GM19099 (cell line): ENCODE measurements around the gene STK24.

ENCODE experiments used
- POLR2A ChIP-seq: IDR thresholded peaks from 3 replicates; pipeline ENCODE4 v1.6.1; 2011; ENCODE audit warnings: low read depth; ENCODE audit not compliant: insufficient read length; ENCODE audit errors: extremely low read depth

Gene STK24

GRCh38 chr13:98458431-98458830, 118.5 kb downstream of the STK24 start:
- TF ChIP-seq POLR2A: no peak

GRCh38 chr13:98457053-98457452, 119.9 kb downstream of the STK24 start:
- TF ChIP-seq POLR2A: no peak

- no peak for TF ChIP-seq POLR2A
These were observed 120.5 kb downstream of the STK24 start for GRCh38 chr13:98456413-98456845.

- TF ChIP-seq POLR2A: no peak
These were observed 122.5 kb downstream of the STK24 start for GRCh38 chr13:98454389-98454881.

- TF ChIP-seq POLR2A: no peak
These were observed 123.8 kb downstream of the STK24 start for GRCh38 chr13:98452851-98453843.

GRCh38 chr13:98451676-98452470, 125.0 kb downstream of the STK24 start:
- TF ChIP-seq POLR2A: no peak

GRCh38 chr13:98450539-98451111, 126.3 kb downstream of the STK24 start:
- no peak for TF ChIP-seq POLR2A

GRCh38 chr13:98450026-98450425, 126.9 kb downstream of the STK24 start:
- no peak for TF ChIP-seq POLR2A

- no peak for TF ChIP-seq POLR2A
These were observed 127.6 kb downstream of the STK24 start for GRCh38 chr13:98449273-98449672.

GRCh38 chr13:98448642-98448928, 128.3 kb downstream of the STK24 start:
- TF ChIP-seq POLR2A: no peak

GRCh38 chr13:98447881-98448641, 128.8 kb downstream of the STK24 start:
- no peak for TF ChIP-seq POLR2A

- no peak for TF ChIP-seq POLR2A
These were observed 129.8 kb downstream of the STK24 start for GRCh38 chr13:98447130-98447529.

GRCh38 chr13:98446234-98446621, 130.7 kb downstream of the STK24 start:
- no peak for TF ChIP-seq POLR2A

GRCh38 chr13:98445340-98446233, 131.3 kb downstream of the STK24 start:
- no peak for TF ChIP-seq POLR2A
